Measurements from ENCODE around the gene HBA1. TPM values are rescaled to one million over a fixed set of nuclear protein-coding genes. Genes with fewer than 3 reads are reported as not detected.
A peak's percentile ranks its signal among the peaks of the same experiment; 100 is the strongest.
"Not testable (repeated sequence)": the region's sequence is repeated elsewhere in the genome, so short reads cannot be mapped to it uniquely, and the experiment has no call there.

Gene HBA1
- total RNA-seq, 1 donor, result not detected

DNA sequence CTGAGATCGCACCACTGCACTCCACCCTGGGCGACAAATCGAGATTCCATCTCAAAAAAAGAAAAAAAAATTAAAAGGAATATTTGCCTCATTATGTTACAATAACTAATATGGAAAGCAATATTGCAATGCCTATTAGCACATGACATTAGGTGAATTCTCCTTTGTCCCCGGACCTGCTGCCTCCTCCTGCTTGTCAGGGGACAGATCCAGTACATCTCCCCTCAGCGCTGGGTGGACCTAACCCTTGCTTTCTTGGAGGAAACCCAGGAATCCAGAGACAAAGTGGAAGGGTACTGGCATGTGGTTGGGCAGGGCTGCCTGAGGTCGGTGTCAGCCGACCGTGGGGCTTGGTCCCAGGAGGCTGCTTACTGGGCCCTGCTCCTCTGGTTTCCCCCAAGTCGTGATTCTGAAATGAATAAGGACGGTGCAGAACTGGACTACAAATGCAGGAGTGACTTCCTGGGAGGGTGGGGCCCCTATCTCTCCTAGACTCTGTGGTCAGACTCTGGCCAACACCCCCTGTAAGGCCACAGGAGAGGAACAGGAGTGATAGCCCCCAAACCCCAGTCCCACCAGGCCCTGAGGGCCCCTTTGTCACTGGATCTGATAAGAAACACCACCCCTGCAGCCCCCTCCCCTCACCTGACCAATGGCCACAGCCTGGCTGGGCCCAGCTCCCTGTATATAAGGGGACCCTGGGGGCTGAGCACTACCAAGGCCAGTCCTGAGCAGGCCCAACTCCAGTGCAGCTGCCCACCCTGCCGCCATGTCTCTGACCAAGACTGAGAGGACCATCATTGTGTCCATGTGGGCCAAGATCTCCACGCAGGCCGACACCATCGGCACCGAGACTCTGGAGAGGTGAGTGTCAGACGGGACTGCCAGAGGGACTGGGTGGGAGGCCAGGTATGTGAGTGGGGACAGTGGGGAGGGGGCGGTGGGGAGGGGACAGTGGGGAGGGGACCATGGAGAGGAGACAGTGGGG lies 24.0 kb upstream of the HBA1 start, which contains the start of gene HBZ:
Gene HBZ, plus strand, starts transcription at position 504 of the 988 bp plus-strand sequence. Its CDS starts 266 bp downstream, at position 770.
- H3K4me3 ChIP-seq (ENCODE audit: low read depth, low read length), result no peak within 1 kb of the TSS

DNA sequence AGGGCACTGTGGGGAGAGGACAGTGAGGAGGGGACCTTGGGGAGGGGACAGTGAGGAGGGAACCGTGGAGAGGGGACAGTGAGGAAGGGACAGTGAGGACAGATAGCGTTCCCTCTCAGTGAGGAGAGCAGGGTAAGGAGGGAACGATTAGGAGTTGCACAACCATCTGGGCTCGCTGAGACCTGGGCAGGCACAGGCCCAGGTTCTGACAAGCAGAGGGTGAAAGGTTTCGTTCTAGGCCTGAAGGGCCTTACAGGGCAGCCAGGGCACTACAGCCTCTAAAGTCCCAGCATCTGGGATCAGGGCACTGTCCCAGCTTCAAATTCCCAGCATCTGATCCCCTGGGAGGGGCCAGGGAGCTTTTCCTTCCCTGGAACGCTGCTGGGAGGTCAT lies 23.4 kb upstream of the HBA1 start:
- H3K4me3 ChIP-seq (ENCODE audit: low read depth, low read length); DNase-seq (ENCODE audit: low read depth): not testable (repeated sequence)

More for the DNA sequence above, 24.0 kb upstream of the HBA1 start, which contains the start of gene HBZ:
- DNase-seq (ENCODE audit: low read depth), result no peak
- TF ChIP-seq, protein P1, sequence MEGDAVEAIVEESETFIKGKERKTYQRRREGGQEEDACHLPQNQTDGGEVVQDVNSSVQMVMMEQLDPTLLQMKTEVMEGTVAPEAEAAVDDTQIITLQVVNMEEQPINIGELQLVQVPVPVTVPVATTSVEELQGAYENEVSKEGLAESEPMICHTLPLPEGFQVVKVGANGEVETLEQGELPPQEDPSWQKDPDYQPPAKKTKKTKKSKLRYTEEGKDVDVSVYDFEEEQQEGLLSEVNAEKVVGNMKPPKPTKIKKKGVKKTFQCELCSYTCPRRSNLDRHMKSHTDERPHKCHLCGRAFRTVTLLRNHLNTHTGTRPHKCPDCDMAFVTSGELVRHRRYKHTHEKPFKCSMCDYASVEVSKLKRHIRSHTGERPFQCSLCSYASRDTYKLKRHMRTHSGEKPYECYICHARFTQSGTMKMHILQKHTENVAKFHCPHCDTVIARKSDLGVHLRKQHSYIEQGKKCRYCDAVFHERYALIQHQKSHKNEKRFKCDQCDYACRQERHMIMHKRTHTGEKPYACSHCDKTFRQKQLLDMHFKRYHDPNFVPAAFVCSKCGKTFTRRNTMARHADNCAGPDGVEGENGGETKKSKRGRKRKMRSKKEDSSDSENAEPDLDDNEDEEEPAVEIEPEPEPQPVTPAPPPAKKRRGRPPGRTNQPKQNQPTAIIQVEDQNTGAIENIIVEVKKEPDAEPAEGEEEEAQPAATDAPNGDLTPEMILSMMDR (IDR thresholded peaks at IDR 0.05; ENCODE audit: insufficient read depth, low read depth, low read length), result no peak

DNA sequence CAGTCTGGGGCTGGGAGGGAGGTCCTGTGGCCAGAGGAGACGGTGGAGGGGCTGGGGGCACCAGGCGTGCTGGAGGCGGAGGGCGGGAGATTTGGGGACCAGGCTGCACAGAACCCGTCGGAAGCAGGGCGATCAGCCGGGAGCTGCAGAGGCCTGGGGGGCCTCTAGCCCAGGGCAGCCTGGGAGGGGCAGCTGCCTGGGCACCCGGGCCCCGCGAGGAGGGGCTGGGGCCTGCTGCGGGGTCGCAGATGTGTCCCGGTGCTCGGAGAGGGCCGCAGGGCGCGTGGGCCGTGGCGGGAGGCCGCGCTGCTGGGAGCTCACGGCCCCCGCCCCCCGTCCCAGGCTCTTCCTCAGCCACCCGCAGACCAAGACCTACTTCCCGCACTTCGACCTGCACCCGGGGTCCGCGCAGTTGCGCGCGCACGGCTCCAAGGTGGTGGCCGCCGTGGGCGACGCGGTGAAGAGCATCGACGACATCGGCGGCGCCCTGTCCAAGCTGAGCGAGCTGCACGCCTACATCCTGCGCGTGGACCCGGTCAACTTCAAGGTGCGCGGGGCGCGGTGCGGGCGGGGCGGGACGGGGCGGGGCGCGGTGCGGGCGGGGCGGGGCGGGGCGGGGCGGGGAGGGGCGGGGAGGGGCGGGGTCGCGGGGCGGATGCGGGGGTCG lies 22.8 kb upstream of the HBA1 start:
- not testable (repeated sequence) for DNase-seq (ENCODE audit: low read depth); H3K4me3 ChIP-seq (ENCODE audit: low read depth, low read length)

DNA sequence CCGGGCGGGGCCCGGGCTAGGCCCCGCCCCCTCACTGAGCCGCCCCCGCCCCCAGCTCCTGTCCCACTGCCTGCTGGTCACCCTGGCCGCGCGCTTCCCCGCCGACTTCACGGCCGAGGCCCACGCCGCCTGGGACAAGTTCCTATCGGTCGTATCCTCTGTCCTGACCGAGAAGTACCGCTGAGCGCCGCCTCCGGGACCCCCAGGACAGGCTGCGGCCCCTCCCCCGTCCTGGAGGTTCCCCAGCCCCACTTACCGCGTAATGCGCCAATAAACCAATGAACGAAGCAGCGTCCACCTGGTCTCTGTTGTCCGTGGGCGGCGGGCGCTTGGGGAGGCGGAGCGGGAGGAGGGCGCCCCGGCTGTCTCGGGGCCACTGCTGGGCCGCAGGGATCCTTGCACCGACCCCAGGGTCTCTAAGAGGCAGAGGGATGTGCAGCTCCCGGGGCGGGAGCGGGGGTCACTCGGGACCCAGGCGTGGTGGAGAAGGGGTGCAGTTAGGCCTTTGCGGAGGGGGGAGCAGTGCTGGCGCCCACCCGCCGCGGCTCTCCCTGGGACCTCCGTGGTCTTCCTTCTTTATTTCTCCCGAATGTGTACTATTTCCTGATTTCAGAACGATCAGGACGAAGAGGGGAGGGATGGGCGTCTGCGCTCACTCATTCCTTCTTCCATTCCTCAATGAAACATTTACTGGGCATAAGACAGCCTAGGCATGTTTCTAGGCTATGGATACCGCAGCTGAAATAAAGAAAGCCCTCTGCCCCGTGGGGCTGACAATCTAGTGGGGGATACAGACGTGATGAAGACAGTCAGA lies 22.1 kb upstream of the HBA1 start:
- peak; percentile 50 for DNase-seq (ENCODE audit: low read depth)
- H3K4me3 ChIP-seq (ENCODE audit: low read depth, low read length), result peak overlapping the region; percentile 70
- TF ChIP-seq, protein P1 (IDR thresholded peaks at IDR 0.05; ENCODE audit: insufficient read depth, low read depth, low read length), result no peak

DNA sequence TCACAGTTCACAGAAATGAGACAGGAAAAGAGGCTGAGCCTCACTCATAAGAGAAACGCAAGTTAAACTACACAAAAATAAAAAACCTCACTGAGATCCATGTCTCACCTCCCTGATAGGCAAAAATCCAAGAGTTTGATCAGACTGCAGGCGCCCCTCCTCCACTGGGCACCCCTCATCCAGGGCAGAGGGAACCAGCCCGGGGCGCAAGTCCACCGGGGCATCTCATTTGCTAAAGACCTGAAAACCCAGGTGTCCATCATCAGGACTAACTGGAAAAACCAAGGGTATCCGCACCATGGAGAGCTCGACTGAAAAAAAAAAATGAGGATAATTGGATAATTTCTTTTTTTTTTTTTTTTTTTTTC lies 21.5 kb upstream of the HBA1 start:
- TF ChIP-seq, protein P1 (IDR thresholded peaks at IDR 0.05; ENCODE audit: insufficient read depth, low read depth, low read length), result no peak
- H3K4me3 ChIP-seq (ENCODE audit: low read depth, low read length), result peak overlapping the region; percentile 70
- DNase-seq (ENCODE audit: low read depth), result no peak

DNA sequence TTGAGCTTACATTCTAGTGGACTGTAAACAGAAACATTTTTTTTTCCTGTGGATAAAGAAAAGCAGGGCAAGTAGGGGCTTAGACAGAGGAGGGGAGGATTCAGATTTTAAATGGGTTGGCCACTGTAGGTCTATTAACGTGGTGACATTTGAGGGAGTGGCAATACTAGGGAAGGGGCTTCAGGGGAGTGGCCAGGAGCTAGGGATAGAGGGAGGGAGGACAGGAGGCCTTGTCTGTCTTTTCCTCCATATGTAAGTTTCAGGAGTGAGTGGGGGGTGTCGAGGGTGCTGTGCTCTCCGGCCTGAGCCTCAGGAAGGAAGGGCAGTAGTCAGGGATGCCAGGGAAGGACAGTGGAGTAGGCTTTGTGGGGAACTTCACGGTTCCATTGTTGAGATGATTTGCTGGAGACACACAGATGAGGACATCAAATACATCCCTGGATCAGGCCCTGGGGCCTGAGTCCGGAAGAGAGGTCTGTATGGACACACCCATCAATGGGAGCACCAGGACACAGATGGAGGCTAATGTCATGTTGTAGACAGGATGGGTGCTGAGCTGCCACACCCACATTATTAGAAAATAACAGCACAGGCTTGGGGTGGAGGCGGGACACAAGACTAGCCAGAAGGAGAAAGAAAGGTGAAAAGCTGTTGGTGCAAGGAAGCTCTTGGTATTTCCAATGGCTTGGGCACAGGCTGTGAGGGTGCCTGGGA lies 17.2 kb upstream of the HBA1 start:
- no peak for DNase-seq (ENCODE audit: low read depth)
- H3K4me3 ChIP-seq (ENCODE audit: low read depth, low read length), result no peak overlapping the region
- TF ChIP-seq, protein P1 (IDR thresholded peaks at IDR 0.05; ENCODE audit: insufficient read depth, low read depth, low read length), result no peak

DNA sequence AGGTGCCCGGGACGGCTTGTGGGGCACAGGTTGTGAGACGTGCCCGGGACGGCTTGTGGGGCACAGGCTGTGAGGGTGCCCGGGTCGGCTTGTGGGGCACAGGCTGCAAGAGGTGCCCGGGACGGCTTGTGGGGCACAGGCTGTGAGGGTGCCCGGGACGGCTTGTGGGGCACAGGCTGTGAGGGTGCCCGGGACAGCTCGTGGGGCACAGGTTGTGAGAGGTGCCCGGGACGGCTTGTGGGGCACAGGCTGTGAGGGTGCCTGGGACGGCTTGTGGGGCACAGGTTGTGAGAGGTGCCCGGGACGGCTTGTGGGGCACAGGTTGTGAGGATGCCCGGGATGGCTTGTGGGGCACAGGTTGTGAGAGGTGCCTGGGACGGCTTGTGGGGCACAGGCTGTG lies 16.2 kb upstream of the HBA1 start:
- not testable (repeated sequence) for DNase-seq (ENCODE audit: low read depth); H3K4me3 ChIP-seq (ENCODE audit: low read depth, low read length)

Measured in fibroblast of villous mesenchyme (primary cell).